A673 (cell line): ENCODE measurements around the gene SLC44A1. TPM values are rescaled to one million over a fixed set of nuclear protein-coding genes. Genes with fewer than 3 reads are reported as not detected.

ENCODE experiments used
- BruUV-seq: library from RNA; stranded (reverse); fragments of 400-500 nt; replicated peaks from 2 replicates; lab custom pipeline; 2021; lab: Mats Ljungman, UMichigan
- CTCF ChIA-PET: fragments of 300-600 bp; sonication (Branson Sonifier 250); formaldehyde crosslinking; loops from one replicate; lab custom pipeline; 2022; ENCODE audit warnings: antibody characterized with exemption; lab: Charles Lee
- POLR2A ChIA-PET: fragments of 300-600 bp; sonication (Branson Sonifier 250); formaldehyde crosslinking; loops from one replicate; lab custom pipeline; 2022; ENCODE audit warnings: antibody characterized with exemption; ENCODE audit not compliant: low non-redundant PET; lab: Charles Lee
- DNase-seq: peaks from one replicate; pipeline ENCODE4 v3.0.0-alpha.2; 2015; ENCODE audit warnings: low spot score
- H3K27ac ChIP-seq: fragments of 200-600 bp; sonication (generic); 2 replicates; pipeline ENCODE4 v1.5.1; 2016; ENCODE audit warnings: mixed run types, low read depth, mild to moderate bottlenecking, mixed read lengths, antibody characterized with exemption, low read length; ENCODE audit not compliant: poor library complexity, severe bottlenecking
- H3K27me3 ChIP-seq: fragments of 200-600 bp; sonication (generic); replicated peaks from 2 replicates; pipeline ENCODE4 v1.6.1; 2017; ENCODE audit warnings: mixed run types, low read depth, mild to moderate bottlenecking, mixed read lengths, antibody characterized with exemption, low read length; ENCODE audit not compliant: insufficient read depth, poor library complexity
- H3K36me3 ChIP-seq: fragments of 200-600 bp; sonication (generic); 2 replicates; pipeline ENCODE4 v1.6.1; 2016; ENCODE audit warnings: mixed run types, mild to moderate bottlenecking, mixed read lengths, antibody characterized with exemption, low read length; ENCODE audit not compliant: insufficient read depth, poor library complexity, severe bottlenecking
- H3K4me1 ChIP-seq: fragments of 200-600 bp; sonication (generic); 2 replicates; pipeline ENCODE4 v1.6.1; 2017; ENCODE audit warnings: mixed run types, mild to moderate bottlenecking, mixed read lengths, antibody characterized with exemption, low read length; ENCODE audit not compliant: insufficient read depth, poor library complexity, severe bottlenecking
- H3K4me3 ChIP-seq: fragments of 200-600 bp; sonication (generic); 2 replicates; pipeline ENCODE4 v1.5.1; 2016; ENCODE audit warnings: low read depth, mixed run types, mild to moderate bottlenecking, mixed read lengths, low read length; ENCODE audit not compliant: poor library complexity, severe bottlenecking
- H3K9me3 ChIP-seq: fragments of 200-600 bp; sonication (generic); 2 replicates; pipeline ENCODE4 v1.6.1; 2016; ENCODE audit warnings: mixed run types, low read depth, mild to moderate bottlenecking, mixed read lengths, antibody characterized with exemption, low read length; ENCODE audit not compliant: poor library complexity, severe bottlenecking
- CTCF ChIP-seq: fragments of 300-800, 200-600 bp; sonication (generic); conservative IDR thresholded peaks from 2 replicates; pipeline ENCODE4 v1.5.1; 2017; ENCODE audit warnings: low read depth, mild to moderate bottlenecking, antibody characterized with exemption, low read length, moderate library complexity, mixed read lengths
- EZH2 ChIP-seq: fragments of 200-600 bp; sonication (generic); IDR thresholded peaks from 2 replicates; pipeline ENCODE4 v1.6.1; 2017; ENCODE audit warnings: borderline replicate concordance, low read depth, mild to moderate bottlenecking, mixed read lengths, antibody characterized with exemption, low read length; ENCODE audit not compliant: poor library complexity, severe bottlenecking
- intact Hi-C: fragments of 100-400 bp; cut with micrococcal nuclease; formaldehyde crosslinking; loops from one replicate; pipeline ENCODE4 v1.10.0; 2022; ENCODE audit not compliant: unreplicated experiment
- total RNA-seq: library from RNA; stranded (reverse); gene quantifications from 2 replicates; pipeline ENCODE4 v1.2.3, GENCODE V29; 2021

SLC44A1 gene
- total RNA-seq, 1 experiment from 2014 or later: 11.9 TPM

- ChIA-PET POLR2A (interaction anchor here (0.6 kb wide), 1 partner anchor 421 kb away, joined by 3 read pairs; no protein-coding TSS in a partner anchor), CTCF (no interaction called here)
- intact Hi-C loops: no loop called here
- no TSS peak for BruUV-seq
- H3K27me3 ChIP-seq: no peaks in the 10 kb centered on the region
- H3K9me3 ChIP-seq: no peaks in the 10 kb centered on the region
- H3K36me3 ChIP-seq: no peaks in the 10 kb centered on the region
- no peak for DNase-seq
- H3K4me3 ChIP-seq: no peak overlapping the region
- no peak overlapping the region for H3K27ac ChIP-seq
- peaks cover 7% of the 10 kb centered on the region for H3K4me1 ChIP-seq
- TF ChIP-seq EZH2 (no peak), CTCF (no peak)
Observed at GRCh38 chr9:105286098-105286497, 41.6 kb downstream of the SLC44A1 start.

GRCh38 chr9:105289305-105289704 lies 44.9 kb downstream of the SLC44A1 start:
- ChIA-PET CTCF (no interaction called here), POLR2A (interaction anchor here (0.6 kb wide), 1 partner anchor 10 kb away, joined by 4 read pairs; no protein-coding TSS in a partner anchor)
- no peak overlapping the region for H3K27ac ChIP-seq
- intact Hi-C loops: no loop called here
- H3K4me1 ChIP-seq: peaks cover 7% of the 10 kb centered on the region
- no peak for DNase-seq
- no peaks in the 10 kb centered on the region for H3K27me3 ChIP-seq
- no peaks in the 10 kb centered on the region for H3K36me3 ChIP-seq
- no peak for TF ChIP-seq CTCF
- no peak for TF ChIP-seq EZH2
- H3K4me3 ChIP-seq: no peak overlapping the region
- no TSS peak for BruUV-seq
- H3K9me3 ChIP-seq: no peaks in the 10 kb centered on the region

GRCh38 chr9:105290418-105290817 lies 46.0 kb downstream of the SLC44A1 start:
- Histone ChIP-seq H3K4me3 (no peak overlapping the region), H3K27ac (peak overlapping the region; percentile 11), H3K9me3 (no peaks in the 10 kb centered on the region), H3K4me1 (peaks cover 7% of the 10 kb centered on the region), H3K36me3 (no peaks in the 10 kb centered on the region), H3K27me3 (no peaks in the 10 kb centered on the region)
- DNase-seq: peak; percentile 13
- ChIA-PET CTCF (no interaction called here), POLR2A (no interaction called here)
- intact Hi-C loops: no loop called here
- no TSS peak for BruUV-seq
- TF ChIP-seq EZH2: no peak
- no peak for TF ChIP-seq CTCF
